SJCRH30 (cell line): ENCODE measurements around the gene BOLA1. TPM values are rescaled to one million over a fixed set of nuclear protein-coding genes. Genes with fewer than 3 reads are reported as not detected.
A peak's percentile ranks its signal among the peaks of the same experiment; 100 is the strongest.
"Not testable (repeated sequence)": the region's sequence is repeated elsewhere in the genome, so short reads cannot be mapped to it uniquely, and the experiment has no call there.

Experiments
- DNase-seq, 2 experiments: peaks; one replicate each; pipeline ENCODE4 v3.0.0-alpha.2; 2015 to 2020
- H3K27ac ChIP-seq: fragments of 250-450 bp; sonication (Bioruptor Pico); 2 replicates; pipeline ENCODE4 v1.5.1; 2020; ENCODE audit warnings: mild to moderate bottlenecking, moderate library complexity
- H3K27me3 ChIP-seq: fragments of 250-450 bp; sonication (Bioruptor Pico); 2 replicates; pipeline ENCODE4 v1.5.1; 2020; ENCODE audit warnings: mild to moderate bottlenecking, moderate library complexity
- H3K36me3 ChIP-seq: fragments of 250-450 bp; sonication (Bioruptor Pico); 2 replicates; pipeline ENCODE4 v1.5.1; 2020; ENCODE audit warnings: mild to moderate bottlenecking, moderate library complexity
- H3K4me1 ChIP-seq: fragments of 250-450 bp; sonication (Bioruptor Pico); 2 replicates; pipeline ENCODE4 v1.5.1; 2020; ENCODE audit warnings: mild to moderate bottlenecking, moderate library complexity
- H3K4me3 ChIP-seq: fragments of 250-450 bp; sonication (Bioruptor Pico); 2 replicates; pipeline ENCODE4 v1.5.1; 2020; ENCODE audit warnings: mild to moderate bottlenecking, moderate library complexity
- H3K9me3 ChIP-seq: fragments of 250-450 bp; sonication (Bioruptor Pico); replicated peaks from 2 replicates; pipeline ENCODE4 v1.5.1; 2020; ENCODE audit warnings: mild to moderate bottlenecking, moderate library complexity
- total RNA-seq: library from RNA; depleted of rRNA; stranded (reverse); fragments of >200 nt; shearing (Covaris generic); gene quantifications from 2 replicates; pipeline ENCODE4 v1.2.3, GENCODE V29; 2014; rRNA removed

The BOLA1 gene
- 5.0 and 6.3 TPM in 2 replicates for total RNA-seq

GRCh38 chr1:149899460-149900284 is at the start of gene BOLA1:
BOLA1 (plus strand) TSS chr1:149899568; CDS start chr1:149900060, 492 bp downstream.
- Histone ChIP-seq H3K27ac (peak within 1 kb of the TSS; percentile 78), H3K4me3 (peak within 1 kb of the TSS; percentile 73), H3K4me1 (no peaks in the 10 kb centered on the region), H3K27me3 (no peaks in the 10 kb centered on the region), H3K36me3 (no peaks in the 10 kb centered on the region), H3K9me3 (no peaks in the 10 kb centered on the region)
- DNase-seq, result peak; percentile 90 to 92

GRCh38 chr1:149849947-149850360 is 49.4 kb upstream of the BOLA1 start:
- no peaks in the 10 kb centered on the region for H3K9me3 ChIP-seq
- H3K27ac ChIP-seq, result peak overlapping the region; percentile 74
- peak in 1 of 2 experiments; percentile 20 for DNase-seq

GRCh38 chr1:149850732-149851345 is 48.5 kb upstream of the BOLA1 start:
- DNase-seq, H3K27ac ChIP-seq: not testable (repeated sequence)

More at GRCh38 chr1:149849947-149850360, 49.4 kb upstream of the BOLA1 start:
- Histone ChIP-seq H3K27me3 (no peaks in the 10 kb centered on the region), H3K4me1 (peaks cover 4% of the 10 kb centered on the region), H3K36me3 (no peaks in the 10 kb centered on the region), H3K4me3 (peak overlapping the region; percentile 69)

GRCh38 chr1:149851585-149852213 is 47.7 kb upstream of the BOLA1 start:
- H3K27me3 ChIP-seq, H3K27ac ChIP-seq, DNase-seq, H3K36me3 ChIP-seq, H3K9me3 ChIP-seq, H3K4me1 ChIP-seq, H3K4me3 ChIP-seq: not testable (repeated sequence)

More at GRCh38 chr1:149850732-149851345, 48.5 kb upstream of the BOLA1 start:
- H3K4me1 ChIP-seq, H3K4me3 ChIP-seq, H3K36me3 ChIP-seq, H3K9me3 ChIP-seq, H3K27me3 ChIP-seq: not testable (repeated sequence)

GRCh38 chr1:149852263-149852662 is 47.1 kb upstream of the BOLA1 start:
- H3K36me3 ChIP-seq, DNase-seq, H3K9me3 ChIP-seq, H3K27ac ChIP-seq, H3K27me3 ChIP-seq, H3K4me3 ChIP-seq, H3K4me1 ChIP-seq: not testable (repeated sequence)

GRCh38 chr1:149860271-149860670 is 39.1 kb upstream of the BOLA1 start:
- H3K36me3 ChIP-seq, H3K27me3 ChIP-seq, DNase-seq, H3K27ac ChIP-seq, H3K9me3 ChIP-seq, H3K4me1 ChIP-seq, H3K4me3 ChIP-seq: not testable (repeated sequence)

GRCh38 chr1:149860684-149861496 is 38.5 kb upstream of the BOLA1 start:
- H3K36me3 ChIP-seq, DNase-seq, H3K4me3 ChIP-seq, H3K9me3 ChIP-seq, H3K4me1 ChIP-seq, H3K27me3 ChIP-seq, H3K27ac ChIP-seq: not testable (repeated sequence)

GRCh38 chr1:149861497-149862054 is 37.8 kb upstream of the BOLA1 start:
- not testable (repeated sequence) for H3K27ac ChIP-seq, H3K9me3 ChIP-seq, H3K4me3 ChIP-seq, H3K4me1 ChIP-seq, DNase-seq, H3K27me3 ChIP-seq, H3K36me3 ChIP-seq

GRCh38 chr1:149866887-149867286 is 32.5 kb upstream of the BOLA1 start:
- not testable (repeated sequence) for DNase-seq, H3K27me3 ChIP-seq, H3K4me3 ChIP-seq, H3K9me3 ChIP-seq, H3K4me1 ChIP-seq, H3K27ac ChIP-seq, H3K36me3 ChIP-seq

GRCh38 chr1:149873060-149873459 is 26.3 kb upstream of the BOLA1 start:
- not testable (repeated sequence) for H3K4me3 ChIP-seq, H3K27me3 ChIP-seq, DNase-seq, H3K36me3 ChIP-seq, H3K4me1 ChIP-seq, H3K27ac ChIP-seq, H3K9me3 ChIP-seq

- Histone ChIP-seq H3K4me3 (no peak overlapping the region), H3K9me3 (no peaks in the 10 kb centered on the region), H3K27ac (no peak overlapping the region), H3K36me3 (no peaks in the 10 kb centered on the region), H3K27me3 (no peaks in the 10 kb centered on the region), H3K4me1 (no peaks in the 10 kb centered on the region)
- DNase-seq, result no peak
Observed at GRCh38 chr1:149877211-149877946, 22.0 kb upstream of the BOLA1 start.

GRCh38 chr1:149879556-149879955 is 19.8 kb upstream of the BOLA1 start:
- no peaks in the 10 kb centered on the region for H3K27me3 ChIP-seq
- H3K36me3 ChIP-seq, result no peaks in the 10 kb centered on the region

GRCh38 chr1:149881876-149882275 is 17.5 kb upstream of the BOLA1 start:
- no peaks in the 10 kb centered on the region; the same call in 1 of the 2 replicates for H3K27me3 ChIP-seq
- no peak for DNase-seq
- H3K4me3 ChIP-seq, result no peak overlapping the region
- H3K9me3 ChIP-seq, result no peaks in the 10 kb centered on the region
- no peak overlapping the region for H3K27ac ChIP-seq
- no peaks in the 10 kb centered on the region; the same call in 1 of the 2 replicates for H3K4me1 ChIP-seq
- no peaks in the 10 kb centered on the region for H3K36me3 ChIP-seq

More at GRCh38 chr1:149879556-149879955, 19.8 kb upstream of the BOLA1 start:
- no peak for DNase-seq
- Histone ChIP-seq H3K4me3 (no peak overlapping the region), H3K27ac (no peak overlapping the region), H3K4me1 (no peaks in the 10 kb centered on the region; the same call in 1 of the 2 replicates), H3K9me3 (no peaks in the 10 kb centered on the region)
